Measurements from ENCODE around the gene PGF. TPM values are rescaled to one million over a fixed set of nuclear protein-coding genes. Genes with fewer than 3 reads are reported as not detected.

The PGF gene
- total and polyA plus RNA-seq, 2 experiments from 2014 or later, result 1.1 to 1.8 TPM

DNA sequence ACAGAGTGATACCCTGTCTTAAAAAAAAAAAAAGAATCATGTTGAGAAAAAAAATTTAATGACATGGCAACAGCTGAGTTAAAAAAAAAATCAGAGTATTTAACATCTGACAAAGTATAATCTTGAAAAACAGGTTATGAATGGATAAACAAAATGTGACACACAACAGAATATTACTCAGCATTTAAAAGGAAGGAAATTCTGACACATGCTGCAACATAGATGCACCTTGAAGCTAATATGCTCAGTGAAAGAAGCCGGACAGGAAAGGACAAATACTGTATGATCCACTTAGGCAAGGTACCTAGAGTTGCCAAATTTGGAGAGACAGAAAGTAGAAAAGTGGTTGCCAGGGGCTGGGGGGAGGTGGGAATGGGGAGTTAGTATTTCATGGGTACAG lies 27.9 kb upstream of the PGF start:
- Histone ChIP-seq H3K36me3 (ENCODE audit: low read depth) (no peaks in the 10 kb centered on the region), H4K20me1 (ENCODE audit: insufficient read depth) (no peaks in the 10 kb centered on the region), H3K9me3 (ENCODE audit: low read depth) (no peaks in the 10 kb centered on the region), H3K4me2 (ENCODE audit: unreplicated experiment) (no peak overlapping the region), H3K79me2 (ENCODE audit: insufficient read depth) (no peaks in the 10 kb centered on the region), H2AFZ (no peak overlapping the region), H3K27ac (no peak overlapping the region), H3K9me2 (ENCODE audit: insufficient read depth) (no peaks in the 10 kb centered on the region), H3K4me3 (no peak overlapping the region), H3K9ac (no peak overlapping the region), H3F3A (ENCODE audit: insufficient read depth) (0 out of 2 replicates have a peak, but pooled peaks cover 4% of the 10 kb centered on the region), H3K27me3 (replicated peaks; ENCODE audit: insufficient read depth) (no peaks in the 10 kb centered on the region), H3K4me1 (ENCODE audit: insufficient read depth) (peaks cover 8% of the 10 kb centered on the region; the same call in 1 of the 2 replicates)
- WGBS, 2 experiments (ENCODE audit: low coverage in 1 of 2, low lambda C conversion rate in 2 of 2, missing lambda C conversion rate in 2 of 2), result 94 to 100% methylated on average over 1 of the region's 1 CpG
- no peak for DNase-seq
- in situ Hi-C loops (cut with MboI), result no loop called here
- TF ChIP-seq EZH2 (IDR thresholded peaks at IDR 0.05; ENCODE audit: insufficient read depth, poor library complexity, severe bottlenecking) (no peak), EZH2phosphoT487 (IDR thresholded peaks at IDR 0.05; ENCODE audit: insufficient read depth, low read depth) (no peak)

DNA sequence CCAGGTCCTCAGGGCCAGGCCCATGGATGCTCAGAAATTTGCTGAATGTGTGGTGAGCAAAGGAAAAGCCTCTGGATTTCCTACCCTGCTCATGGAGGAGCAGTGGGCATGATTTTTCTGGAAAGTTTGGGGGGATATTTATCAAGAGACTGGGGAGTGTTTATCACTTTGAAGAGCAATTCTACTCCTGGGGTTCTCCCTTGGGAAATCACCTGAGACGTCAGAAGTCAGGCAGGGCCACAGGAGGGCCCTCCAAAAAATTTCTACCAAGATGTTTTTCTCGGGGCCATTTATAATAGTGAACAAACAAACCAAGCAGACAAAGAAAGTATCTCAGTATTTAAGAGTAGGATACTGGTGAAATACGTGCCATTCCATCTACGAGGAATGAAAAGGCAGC lies 27.3 kb upstream of the PGF start:
- H3K4me3 ChIP-seq, result no peak overlapping the region
- no peaks in the 10 kb centered on the region for H4K20me1 ChIP-seq (ENCODE audit: insufficient read depth)
- in situ Hi-C loops (cut with MboI), result no loop called here
- DNase-seq, result no peak
- WGBS, 2 experiments (ENCODE audit: low coverage in 1 of 2, low lambda C conversion rate in 2 of 2, missing lambda C conversion rate in 2 of 2), result 93 to 94% methylated on average over 4 of the region's 4 CpGs
- no peaks in the 10 kb centered on the region for H3K79me2 ChIP-seq (ENCODE audit: insufficient read depth)
- TF ChIP-seq EZH2phosphoT487 (IDR thresholded peaks at IDR 0.05; ENCODE audit: insufficient read depth, low read depth), result no peak
- no peak for TF ChIP-seq EZH2 (IDR thresholded peaks at IDR 0.05; ENCODE audit: insufficient read depth, poor library complexity, severe bottlenecking)
- no peaks in the 10 kb centered on the region for H3F3A ChIP-seq (ENCODE audit: insufficient read depth)
- no peak overlapping the region for H3K4me2 ChIP-seq (ENCODE audit: unreplicated experiment)
- no peaks in the 10 kb centered on the region for H3K9me2 ChIP-seq (ENCODE audit: insufficient read depth)
- no peaks in the 10 kb centered on the region for H3K36me3 ChIP-seq (ENCODE audit: low read depth)
- H2AFZ ChIP-seq, result no peak overlapping the region
- no peak overlapping the region for H3K9ac ChIP-seq
- H3K27ac ChIP-seq, result no peak overlapping the region
- H3K4me1 ChIP-seq (ENCODE audit: insufficient read depth), result peaks cover 8% of the 10 kb centered on the region; the same call in 1 of the 2 replicates
- H3K9me3 ChIP-seq (ENCODE audit: low read depth), result no peaks in the 10 kb centered on the region
- no peaks in the 10 kb centered on the region for H3K27me3 ChIP-seq (replicated peaks; ENCODE audit: insufficient read depth)

DNA sequence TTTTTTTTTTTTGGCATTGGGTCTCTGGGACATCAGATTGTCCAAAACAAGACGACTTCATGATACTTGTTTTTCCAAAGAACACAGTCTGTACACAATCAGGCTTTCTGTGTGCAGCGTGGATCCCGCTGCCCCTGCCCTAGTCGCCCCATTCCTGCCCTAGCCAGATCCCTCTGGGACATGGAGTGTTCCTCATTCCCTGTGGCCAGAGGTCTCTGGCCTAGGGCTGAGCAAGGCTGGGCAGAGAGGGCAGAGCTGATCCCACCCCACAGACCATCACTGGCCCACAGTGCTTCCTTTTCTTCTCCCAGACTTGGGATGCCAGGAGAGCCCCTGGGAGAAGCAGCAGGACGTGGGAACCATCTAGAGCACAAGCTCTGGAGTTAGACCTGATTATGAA lies 26.4 kb upstream of the PGF start:
- no peak overlapping the region for H3K27ac ChIP-seq
- H2AFZ ChIP-seq, result no peak overlapping the region
- WGBS, 2 experiments (ENCODE audit: low coverage in 1 of 2, low lambda C conversion rate in 2 of 2, missing lambda C conversion rate in 2 of 2), result 81 to 100% methylated on average over 5 of the region's 5 CpGs
- H3K9ac ChIP-seq, result no peak overlapping the region
- H3K27me3 ChIP-seq (replicated peaks; ENCODE audit: insufficient read depth), result no peaks in the 10 kb centered on the region
- DNase-seq, result no peak
- H3K9me3 ChIP-seq (ENCODE audit: low read depth), result no peaks in the 10 kb centered on the region
- TF ChIP-seq EZH2 (IDR thresholded peaks at IDR 0.05; ENCODE audit: insufficient read depth, poor library complexity, severe bottlenecking) (no peak), EZH2phosphoT487 (IDR thresholded peaks at IDR 0.05; ENCODE audit: insufficient read depth, low read depth) (no peak)
- in situ Hi-C loops (cut with MboI), result no loop called here
- peaks cover 8% of the 10 kb centered on the region; the same call in 1 of the 2 replicates for H3K4me1 ChIP-seq (ENCODE audit: insufficient read depth)
- H3K4me2 ChIP-seq (ENCODE audit: unreplicated experiment), result no peak overlapping the region
- H3K36me3 ChIP-seq (ENCODE audit: low read depth), result no peaks in the 10 kb centered on the region
- no peak overlapping the region for H3K4me3 ChIP-seq
- no peaks in the 10 kb centered on the region for H3K9me2 ChIP-seq (ENCODE audit: insufficient read depth)
- no peaks in the 10 kb centered on the region for H4K20me1 ChIP-seq (ENCODE audit: insufficient read depth)
- no peaks in the 10 kb centered on the region for H3F3A ChIP-seq (ENCODE audit: insufficient read depth)
- H3K79me2 ChIP-seq (ENCODE audit: insufficient read depth), result no peaks in the 10 kb centered on the region

DNA sequence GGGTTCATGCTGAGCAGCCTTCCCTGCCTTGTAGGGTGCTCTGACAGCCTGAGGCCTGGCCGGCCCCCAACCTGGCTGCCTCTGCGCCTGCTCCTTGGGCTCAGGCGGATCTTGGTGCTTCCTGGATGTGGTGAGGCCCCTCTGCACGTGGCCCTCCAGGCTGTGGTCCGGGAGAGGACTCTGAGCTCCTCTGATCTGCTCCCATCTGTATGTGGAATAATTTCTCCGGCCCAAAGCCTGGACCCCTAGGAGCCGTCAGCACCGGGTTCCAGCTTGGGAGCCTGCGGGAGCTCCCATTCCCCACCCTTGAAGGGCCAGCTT lies 26.0 kb upstream of the PGF start:
- Histone ChIP-seq H3K27ac (no peak overlapping the region), H3K9ac (no peak overlapping the region), H3K4me1 (ENCODE audit: insufficient read depth) (peaks cover 8% of the 10 kb centered on the region; the same call in 1 of the 2 replicates), H4K20me1 (ENCODE audit: insufficient read depth) (no peaks in the 10 kb centered on the region), H3K4me2 (ENCODE audit: unreplicated experiment) (no peak overlapping the region), H3K27me3 (replicated peaks; ENCODE audit: insufficient read depth) (no peaks in the 10 kb centered on the region), H3K4me3 (no peak overlapping the region), H3K36me3 (ENCODE audit: low read depth) (no peaks in the 10 kb centered on the region), H2AFZ (no peak overlapping the region), H3K9me3 (ENCODE audit: low read depth) (no peaks in the 10 kb centered on the region), H3F3A (ENCODE audit: insufficient read depth) (no peaks in the 10 kb centered on the region), H3K9me2 (ENCODE audit: insufficient read depth) (no peaks in the 10 kb centered on the region), H3K79me2 (ENCODE audit: insufficient read depth) (no peaks in the 10 kb centered on the region)
- WGBS, 2 experiments (ENCODE audit: low coverage in 1 of 2, low lambda C conversion rate in 2 of 2, missing lambda C conversion rate in 2 of 2), result 97 to 99% methylated on average over 7 to 9 of the region's 9 CpGs
- DNase-seq, result no peak
- in situ Hi-C loops (cut with MboI), result no loop called here
- TF ChIP-seq EZH2phosphoT487 (IDR thresholded peaks at IDR 0.05; ENCODE audit: insufficient read depth, low read depth), result no peak
- no peak for TF ChIP-seq EZH2 (IDR thresholded peaks at IDR 0.05; ENCODE audit: insufficient read depth, poor library complexity, severe bottlenecking)

All from GM23248 (cell line).